ENCODE data around the gene PEX6.

GRCh38 chr6:43007126-43007525 lies 28.1 kb upstream of the PEX6 start:
- TF ChIP-seq RCOR1 (IDR thresholded peaks at IDR 0.05; ENCODE audit: low read length) (no peak), CTCF (IDR thresholded peaks at IDR 0.05) (no peak), YY1 (IDR thresholded peaks at IDR 0.05; ENCODE audit: low read depth) (no peak), CHD2 (IDR thresholded peaks at IDR 0.05; ENCODE audit: low read length, partially characterized antibody) (no peak), TAF1 (IDR thresholded peaks at IDR 0.05; ENCODE audit: borderline replicate concordance, low read depth, low read length) (no peak), POLR2AphosphoS5 (IDR thresholded peaks at IDR 0.05; ENCODE audit: low read depth, low read length) (no peak), USF2 (IDR thresholded peaks at IDR 0.05; ENCODE audit: borderline replicate concordance, low read depth, low read length) (no peak)

Measured in SK-N-SH (cell line).